HG02623 (cell line): ENCODE measurements around the gene NAT8L.

Experiments
- ATAC-seq: cut with Tn5 transposase; IDR thresholded peaks from one replicate; pipeline ENCODE4 v1.9.1; 2021; ENCODE audit warnings: moderate library complexity; ENCODE audit not compliant: unreplicated experiment

The NAT8L gene

GRCh38 chr4:2090642-2091041 is 31.5 kb downstream of the NAT8L start:
- ATAC-seq, result no peak

GRCh38 chr4:2091990-2092668 is 33.0 kb downstream of the NAT8L start:
- no peak for ATAC-seq

GRCh38 chr4:2092669-2093053 is 33.5 kb downstream of the NAT8L start:
- no peak for ATAC-seq

DNA sequence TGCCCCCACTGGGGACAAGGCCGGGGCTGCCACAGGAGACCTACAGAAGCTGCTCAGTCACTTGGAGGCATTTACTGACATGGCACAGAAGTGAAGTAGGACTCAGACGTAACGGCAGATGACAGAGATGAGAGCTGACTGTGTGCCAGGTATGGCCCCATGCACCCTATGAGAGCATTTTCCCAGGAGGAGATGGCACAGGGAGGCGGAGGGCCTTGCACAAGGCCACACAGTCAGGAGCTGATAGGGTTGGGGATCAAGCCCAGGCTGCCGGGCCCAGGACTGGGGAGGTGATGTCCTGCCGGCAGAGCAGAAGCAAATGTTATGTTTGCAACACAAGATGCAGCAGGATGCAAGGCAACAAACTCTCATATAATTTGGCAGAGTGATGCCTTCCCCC is 34.1 kb downstream of the NAT8L start:
- no peak for ATAC-seq

- no peak for ATAC-seq
Observed at GRCh38 chr4:2094545-2094944, 35.4 kb downstream of the NAT8L start.

DNA sequence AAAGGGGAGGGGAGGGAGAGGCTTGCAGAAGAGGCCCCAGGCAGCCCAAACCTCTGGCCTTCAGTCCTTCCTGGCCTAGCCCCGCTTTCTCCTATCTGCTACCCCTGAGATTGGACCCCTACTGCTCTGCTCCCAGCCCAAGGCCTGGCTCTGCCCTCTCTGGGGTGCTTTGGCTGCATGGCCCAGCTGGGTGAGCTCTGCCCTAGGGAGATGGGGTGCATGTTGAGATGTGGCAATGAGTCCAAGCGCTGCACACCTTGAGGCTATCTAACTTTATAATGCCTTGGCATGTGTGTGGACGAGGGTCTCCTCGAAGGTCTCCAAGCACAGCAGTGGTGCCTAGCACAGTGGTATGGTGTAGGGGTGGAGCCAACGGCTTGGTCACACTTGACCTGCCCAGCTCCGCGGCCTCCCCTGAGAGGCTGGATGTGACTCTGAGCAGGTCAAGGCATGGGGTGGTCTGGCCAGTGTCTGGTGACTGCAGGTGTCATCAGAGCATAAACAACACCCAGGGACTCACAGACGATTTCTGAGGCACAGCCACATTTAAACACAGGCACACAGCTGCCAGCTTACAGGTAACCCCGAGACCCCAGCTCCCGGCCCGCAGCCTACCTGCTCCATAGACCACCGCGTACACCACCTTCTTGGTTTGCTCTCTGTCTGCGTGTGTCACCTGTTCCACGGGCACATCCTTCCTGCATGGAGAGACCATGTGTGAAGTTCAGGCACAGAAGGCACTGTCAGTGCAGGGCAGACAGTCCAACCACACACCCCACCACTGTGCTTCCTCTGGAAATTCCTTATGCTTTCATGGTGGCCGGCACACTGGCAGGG is 36.3 kb downstream of the NAT8L start:
- ATAC-seq, result no peak

- no peak for ATAC-seq
Observed at GRCh38 chr4:2096073-2096609, 37.0 kb downstream of the NAT8L start.

DNA sequence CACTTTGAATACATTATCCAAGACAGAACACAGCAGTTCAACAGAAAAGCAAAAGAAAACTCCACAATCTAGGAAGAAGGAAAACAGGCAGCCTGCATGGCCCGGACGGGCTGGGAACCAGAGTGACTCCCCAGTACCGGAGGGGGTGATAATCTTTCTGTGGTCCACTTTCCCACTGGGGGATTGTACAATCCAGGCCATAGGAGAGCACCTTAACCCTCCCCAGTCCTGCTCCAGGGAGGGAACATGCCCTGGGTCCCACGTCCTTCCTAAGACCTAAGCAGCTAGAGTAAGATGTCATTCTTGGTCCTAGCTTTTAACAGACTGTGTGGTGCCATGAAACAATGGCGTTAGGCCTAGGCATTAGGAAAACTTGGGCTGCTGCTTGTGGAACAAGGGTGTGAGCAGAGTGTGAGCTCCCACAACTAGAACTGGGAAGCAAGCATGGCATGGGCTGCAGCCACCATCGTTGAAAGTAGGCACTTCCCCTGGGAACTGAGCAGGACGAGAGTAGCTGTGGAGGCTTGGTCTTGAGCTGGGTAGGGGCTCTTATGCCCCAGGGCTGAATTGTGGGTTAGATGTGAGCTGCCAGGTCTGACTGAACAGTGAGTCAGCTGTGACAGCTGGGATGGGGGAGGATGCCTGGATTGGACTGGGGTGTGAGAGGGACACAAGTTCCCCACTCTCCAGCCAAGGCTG is 42.4 kb downstream of the NAT8L start:
- ATAC-seq, result no peak

DNA sequence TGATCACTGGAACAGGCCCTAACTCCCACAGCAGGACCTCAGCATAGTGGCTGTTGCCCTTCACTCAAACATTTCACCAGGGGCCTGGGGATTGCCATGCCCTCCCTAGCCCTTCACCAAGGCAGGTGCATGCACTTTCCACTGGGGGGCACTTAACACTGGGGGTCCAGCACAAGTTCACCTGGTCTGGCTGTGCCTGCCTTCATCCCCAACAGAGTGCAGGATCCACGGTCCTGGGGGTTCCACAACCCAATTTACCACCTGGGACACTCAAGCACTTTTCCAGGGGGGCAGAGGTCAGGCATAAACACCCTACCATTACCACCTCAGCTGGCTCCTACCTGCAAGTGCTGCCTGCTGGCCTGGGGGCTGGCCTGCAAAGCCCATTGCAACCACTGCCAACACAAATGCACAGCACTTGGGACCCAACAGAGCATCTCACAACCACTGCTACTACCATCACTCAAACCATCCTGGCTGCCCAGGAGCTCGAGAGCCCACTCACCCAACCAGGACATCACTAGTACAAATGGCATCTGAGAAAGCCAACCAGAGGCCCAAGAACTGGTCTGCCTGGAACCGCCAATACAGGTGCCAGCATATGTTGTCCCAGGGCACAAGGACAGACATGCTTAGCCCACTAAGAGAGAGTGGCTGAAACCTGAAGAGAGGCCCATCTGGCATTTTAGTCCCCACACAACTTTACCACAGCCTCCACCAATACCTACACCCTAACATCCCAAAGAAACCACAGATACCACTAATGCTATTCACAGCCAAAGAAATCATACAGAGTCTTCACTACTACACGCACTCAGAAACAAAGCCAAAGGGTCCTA is 43.1 kb downstream of the NAT8L start:
- ATAC-seq, result no peak

- ATAC-seq, result no peak
Observed at GRCh38 chr4:2103127-2103842, 44.2 kb downstream of the NAT8L start.

DNA sequence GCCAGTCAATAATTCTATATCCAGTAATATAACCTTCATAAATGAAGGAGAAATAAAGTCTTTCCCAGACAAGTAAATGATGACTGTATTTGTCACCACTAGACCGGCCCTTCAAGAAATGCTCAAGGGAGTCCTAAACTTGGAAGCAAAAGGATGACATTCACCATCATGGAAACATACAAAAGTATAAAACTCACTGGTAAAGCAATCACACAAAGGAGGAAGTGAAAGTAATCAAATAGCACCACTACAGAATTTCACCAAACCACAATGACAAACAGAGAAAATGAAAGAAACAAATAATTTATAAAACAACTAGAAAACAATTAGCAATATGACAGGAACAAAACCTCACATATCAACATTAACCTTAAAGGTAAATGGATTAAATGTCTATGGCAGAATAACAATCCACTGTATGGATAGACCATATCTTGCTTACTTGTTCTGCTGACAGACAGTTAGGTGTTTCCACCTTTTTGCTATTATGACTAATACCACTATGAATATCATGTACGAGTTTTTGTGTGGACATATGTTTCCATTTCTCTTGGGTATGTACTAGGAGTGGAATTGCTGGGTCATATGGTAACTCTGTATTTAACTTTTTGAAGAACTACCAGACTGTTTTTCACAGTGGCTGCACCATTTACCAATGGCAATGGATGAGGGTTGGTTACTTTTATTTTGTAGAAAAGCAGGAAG is 44.9 kb downstream of the NAT8L start:
- ATAC-seq, result no peak

DNA sequence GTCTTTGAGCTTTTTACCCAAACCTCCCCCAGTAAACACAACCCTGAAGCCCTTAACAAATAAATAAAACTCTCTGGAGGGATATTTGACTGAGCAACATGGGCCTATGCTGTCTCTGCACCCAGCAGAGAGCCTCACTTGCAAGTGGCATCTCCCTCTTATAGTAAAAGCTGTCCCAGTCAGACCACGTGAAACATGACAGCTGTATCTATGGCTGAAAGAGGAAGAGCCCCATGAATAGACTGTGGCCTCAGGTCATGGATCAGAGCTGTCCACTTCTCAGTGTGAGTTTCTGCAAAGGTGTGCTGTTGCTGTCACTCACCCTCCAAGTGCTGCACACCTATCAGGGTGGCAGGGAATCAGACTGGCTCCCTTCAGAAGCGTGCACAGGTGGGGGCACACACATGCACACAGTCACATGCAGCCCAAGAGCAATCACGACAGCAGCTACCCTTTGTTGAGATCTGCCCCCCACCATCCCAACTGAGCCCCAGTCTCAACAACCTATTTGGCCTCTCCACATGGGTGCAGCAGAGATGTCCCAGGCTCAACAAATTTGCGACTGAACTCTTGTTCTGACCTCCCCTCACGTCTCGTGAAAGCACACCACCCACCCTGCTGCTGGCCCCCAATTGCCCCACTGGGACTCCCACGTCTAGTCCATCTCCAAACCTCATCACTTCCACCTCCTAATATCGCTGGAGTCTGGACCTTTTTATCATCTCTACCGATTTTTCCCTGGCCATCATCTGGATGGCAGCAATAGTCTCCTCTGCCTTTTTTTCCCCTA is 45.6 kb downstream of the NAT8L start:
- ATAC-seq, result no peak

GRCh38 chr4:2105559-2105958 is 46.4 kb downstream of the NAT8L start:
- ATAC-seq, result no peak

GRCh38 chr4:2116687-2117400 is 57.7 kb downstream of the NAT8L start:
- no peak for ATAC-seq
